Measurements from ENCODE around the gene EIPR1.

DNA sequence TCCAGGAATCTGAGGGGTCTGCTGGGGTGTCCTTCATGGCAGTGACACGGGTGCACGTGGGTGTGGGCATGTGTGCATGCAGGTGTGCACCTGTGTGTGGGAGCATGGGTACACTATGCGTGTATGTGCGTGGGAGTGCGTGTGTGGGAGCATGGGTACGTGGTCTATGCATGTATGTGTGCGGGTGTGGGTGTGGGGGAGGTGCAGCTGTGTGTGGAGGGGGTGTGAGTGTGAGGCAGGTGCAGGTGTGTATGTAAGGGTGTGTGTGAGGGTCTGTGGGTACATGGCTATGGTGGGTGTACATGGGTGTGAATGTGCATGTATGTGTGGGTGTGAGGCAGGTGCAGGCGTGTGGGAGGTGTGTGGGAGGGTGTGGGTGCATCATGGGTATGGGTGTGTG, 36.3 kb downstream of the EIPR1 start:
- TF ChIP-seq, protein P1, sequence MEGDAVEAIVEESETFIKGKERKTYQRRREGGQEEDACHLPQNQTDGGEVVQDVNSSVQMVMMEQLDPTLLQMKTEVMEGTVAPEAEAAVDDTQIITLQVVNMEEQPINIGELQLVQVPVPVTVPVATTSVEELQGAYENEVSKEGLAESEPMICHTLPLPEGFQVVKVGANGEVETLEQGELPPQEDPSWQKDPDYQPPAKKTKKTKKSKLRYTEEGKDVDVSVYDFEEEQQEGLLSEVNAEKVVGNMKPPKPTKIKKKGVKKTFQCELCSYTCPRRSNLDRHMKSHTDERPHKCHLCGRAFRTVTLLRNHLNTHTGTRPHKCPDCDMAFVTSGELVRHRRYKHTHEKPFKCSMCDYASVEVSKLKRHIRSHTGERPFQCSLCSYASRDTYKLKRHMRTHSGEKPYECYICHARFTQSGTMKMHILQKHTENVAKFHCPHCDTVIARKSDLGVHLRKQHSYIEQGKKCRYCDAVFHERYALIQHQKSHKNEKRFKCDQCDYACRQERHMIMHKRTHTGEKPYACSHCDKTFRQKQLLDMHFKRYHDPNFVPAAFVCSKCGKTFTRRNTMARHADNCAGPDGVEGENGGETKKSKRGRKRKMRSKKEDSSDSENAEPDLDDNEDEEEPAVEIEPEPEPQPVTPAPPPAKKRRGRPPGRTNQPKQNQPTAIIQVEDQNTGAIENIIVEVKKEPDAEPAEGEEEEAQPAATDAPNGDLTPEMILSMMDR (conservative IDR thresholded peaks at IDR 0.05) = no peak
- no peak for TF ChIP-seq EZH2 (IDR thresholded peaks at IDR 0.05; ENCODE audit: low read depth)
